ENCODE data around the gene DOCK9. TPM values are rescaled to one million over a fixed set of nuclear protein-coding genes. Genes with fewer than 3 reads are reported as not detected.

DOCK9 gene, protein sequence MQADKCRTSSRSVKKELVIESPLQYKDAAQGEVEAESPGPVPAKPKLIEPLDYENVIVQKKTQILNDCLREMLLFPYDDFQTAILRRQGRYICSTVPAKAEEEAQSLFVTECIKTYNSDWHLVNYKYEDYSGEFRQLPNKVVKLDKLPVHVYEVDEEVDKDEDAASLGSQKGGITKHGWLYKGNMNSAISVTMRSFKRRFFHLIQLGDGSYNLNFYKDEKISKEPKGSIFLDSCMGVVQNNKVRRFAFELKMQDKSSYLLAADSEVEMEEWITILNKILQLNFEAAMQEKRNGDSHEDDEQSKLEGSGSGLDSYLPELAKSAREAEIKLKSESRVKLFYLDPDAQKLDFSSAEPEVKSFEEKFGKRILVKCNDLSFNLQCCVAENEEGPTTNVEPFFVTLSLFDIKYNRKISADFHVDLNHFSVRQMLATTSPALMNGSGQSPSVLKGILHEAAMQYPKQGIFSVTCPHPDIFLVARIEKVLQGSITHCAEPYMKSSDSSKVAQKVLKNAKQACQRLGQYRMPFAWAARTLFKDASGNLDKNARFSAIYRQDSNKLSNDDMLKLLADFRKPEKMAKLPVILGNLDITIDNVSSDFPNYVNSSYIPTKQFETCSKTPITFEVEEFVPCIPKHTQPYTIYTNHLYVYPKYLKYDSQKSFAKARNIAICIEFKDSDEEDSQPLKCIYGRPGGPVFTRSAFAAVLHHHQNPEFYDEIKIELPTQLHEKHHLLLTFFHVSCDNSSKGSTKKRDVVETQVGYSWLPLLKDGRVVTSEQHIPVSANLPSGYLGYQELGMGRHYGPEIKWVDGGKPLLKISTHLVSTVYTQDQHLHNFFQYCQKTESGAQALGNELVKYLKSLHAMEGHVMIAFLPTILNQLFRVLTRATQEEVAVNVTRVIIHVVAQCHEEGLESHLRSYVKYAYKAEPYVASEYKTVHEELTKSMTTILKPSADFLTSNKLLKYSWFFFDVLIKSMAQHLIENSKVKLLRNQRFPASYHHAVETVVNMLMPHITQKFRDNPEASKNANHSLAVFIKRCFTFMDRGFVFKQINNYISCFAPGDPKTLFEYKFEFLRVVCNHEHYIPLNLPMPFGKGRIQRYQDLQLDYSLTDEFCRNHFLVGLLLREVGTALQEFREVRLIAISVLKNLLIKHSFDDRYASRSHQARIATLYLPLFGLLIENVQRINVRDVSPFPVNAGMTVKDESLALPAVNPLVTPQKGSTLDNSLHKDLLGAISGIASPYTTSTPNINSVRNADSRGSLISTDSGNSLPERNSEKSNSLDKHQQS (N-terminal part only)
- 24.1 and 25.5 TPM in 2 replicates for total RNA-seq

DNA sequence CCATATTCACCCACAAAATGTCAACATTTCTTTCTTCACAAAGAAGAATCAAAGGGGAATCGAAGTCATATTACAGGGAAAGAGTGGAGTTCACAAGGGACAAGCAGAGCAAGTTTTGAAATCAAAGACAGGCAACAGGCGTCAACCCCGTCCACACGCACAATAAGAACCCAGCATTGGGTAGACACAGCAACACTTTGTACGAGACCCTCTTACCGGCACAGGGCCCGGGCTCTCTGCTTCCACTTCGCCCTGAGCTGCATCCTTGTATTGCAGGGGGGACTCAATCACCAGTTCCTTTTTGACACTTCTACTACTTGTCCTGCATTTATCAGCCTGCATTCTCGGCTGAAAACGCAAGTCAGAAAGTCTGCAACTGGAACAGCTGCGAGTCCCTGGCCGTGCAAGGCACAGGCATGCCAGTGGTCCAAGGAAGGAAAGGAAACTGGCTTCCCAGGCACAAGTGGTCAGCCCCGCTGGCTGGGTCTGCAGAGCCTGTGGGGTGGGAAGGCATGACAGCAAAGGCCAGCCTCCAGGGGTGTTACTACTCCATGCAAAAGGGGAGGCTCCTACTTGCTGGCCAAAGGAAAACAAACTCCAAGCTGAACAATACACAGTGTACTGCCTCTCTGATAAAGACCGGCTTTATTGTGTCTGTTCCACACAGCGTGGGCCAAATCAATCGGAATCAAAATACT, at the start of gene DOCK9:
TSS of gene DOCK9 (minus strand) at position 497 of the 698 bp plus-strand sequence. CDS start at position 342, 155 bp downstream.
- no peaks in the 10 kb centered on the region for H3K27me3 Mint-ChIP-seq
- H3K36me3 Mint-ChIP-seq (ENCODE audit: low read depth) = no peaks in the 10 kb centered on the region
- TF ChIP-seq, protein P1, sequence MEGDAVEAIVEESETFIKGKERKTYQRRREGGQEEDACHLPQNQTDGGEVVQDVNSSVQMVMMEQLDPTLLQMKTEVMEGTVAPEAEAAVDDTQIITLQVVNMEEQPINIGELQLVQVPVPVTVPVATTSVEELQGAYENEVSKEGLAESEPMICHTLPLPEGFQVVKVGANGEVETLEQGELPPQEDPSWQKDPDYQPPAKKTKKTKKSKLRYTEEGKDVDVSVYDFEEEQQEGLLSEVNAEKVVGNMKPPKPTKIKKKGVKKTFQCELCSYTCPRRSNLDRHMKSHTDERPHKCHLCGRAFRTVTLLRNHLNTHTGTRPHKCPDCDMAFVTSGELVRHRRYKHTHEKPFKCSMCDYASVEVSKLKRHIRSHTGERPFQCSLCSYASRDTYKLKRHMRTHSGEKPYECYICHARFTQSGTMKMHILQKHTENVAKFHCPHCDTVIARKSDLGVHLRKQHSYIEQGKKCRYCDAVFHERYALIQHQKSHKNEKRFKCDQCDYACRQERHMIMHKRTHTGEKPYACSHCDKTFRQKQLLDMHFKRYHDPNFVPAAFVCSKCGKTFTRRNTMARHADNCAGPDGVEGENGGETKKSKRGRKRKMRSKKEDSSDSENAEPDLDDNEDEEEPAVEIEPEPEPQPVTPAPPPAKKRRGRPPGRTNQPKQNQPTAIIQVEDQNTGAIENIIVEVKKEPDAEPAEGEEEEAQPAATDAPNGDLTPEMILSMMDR (IDR thresholded peaks at IDR 0.05) = no peak
- intact Hi-C loops (cut with micrococcal nuclease) = no loop called here
- peaks cover 22% of the 10 kb centered on the region for H3K4me1 Mint-ChIP-seq
- DNase-seq (no peak), ATAC-seq (ENCODE audit: low read depth) (no peak)
- H3K9me3 Mint-ChIP-seq = no peaks in the 10 kb centered on the region
- H3K4me3 Mint-ChIP-seq = no peak within 1 kb of the TSS
- no peak within 1 kb of the TSS for H3K27ac Mint-ChIP-seq
- POLR2A ChIA-PET = no interaction called here
- CTCF ChIA-PET = no interaction called here

DNA sequence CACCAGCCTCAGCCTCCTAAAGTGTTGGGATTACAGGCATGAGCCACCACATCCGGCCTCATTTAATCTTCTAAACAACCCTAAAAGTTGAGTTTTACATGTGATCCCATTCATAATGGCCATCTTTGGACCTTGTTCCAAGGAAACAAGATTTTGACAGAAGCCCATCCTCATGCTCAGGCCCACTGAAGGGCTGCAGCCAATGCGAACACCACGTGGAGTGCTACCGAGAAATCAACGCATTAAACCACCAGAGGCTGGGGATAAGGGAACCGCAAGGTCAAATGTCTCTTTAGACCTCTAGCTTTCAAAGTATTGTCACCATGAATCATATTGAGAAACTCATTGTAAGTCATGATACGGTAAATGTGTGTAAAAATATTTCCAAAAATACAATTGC, 49.4 kb upstream of the DOCK9 start:
- intact Hi-C loops (cut with micrococcal nuclease) = no loop called here
- H3K27ac Mint-ChIP-seq = no peak overlapping the region
- POLR2A ChIA-PET = no interaction called here

DNA sequence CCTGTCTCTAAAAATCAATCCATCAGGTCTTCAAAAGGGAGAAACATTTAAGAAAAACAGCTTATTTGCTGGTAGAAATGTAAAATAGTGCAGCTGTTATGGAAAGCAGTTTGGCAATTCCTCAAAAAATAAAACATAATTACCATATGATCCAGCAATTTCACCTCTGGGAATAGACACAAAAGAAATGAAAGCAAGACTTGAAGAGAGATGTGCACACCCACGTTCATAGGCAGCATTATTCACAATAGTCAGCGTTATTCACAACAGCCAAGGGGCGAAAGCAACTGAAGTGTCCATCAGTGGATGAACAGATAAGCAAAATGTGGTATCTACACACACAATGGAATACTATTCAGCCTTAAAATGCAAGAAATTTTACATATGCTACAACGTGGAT, 45.1 kb upstream of the DOCK9 start:
- Mint-ChIP-seq H3K36me3 (ENCODE audit: low read depth) (no peaks in the 10 kb centered on the region), H3K4me3 (no peak overlapping the region), H3K27ac (no peak overlapping the region), H3K4me1 (peaks cover 4% of the 10 kb centered on the region), H3K9me3 (no peaks in the 10 kb centered on the region), H3K27me3 (peaks cover 4% of the 10 kb centered on the region)
- ATAC-seq (ENCODE audit: low read depth) (no peak), DNase-seq (no peak)
- ChIA-PET CTCF (no interaction called here), POLR2A (no interaction called here)
- TF ChIP-seq, protein P1 (IDR thresholded peaks at IDR 0.05) = no peak
- intact Hi-C loops (cut with micrococcal nuclease) = no loop called here

More for the DNA sequence above, 49.4 kb upstream of the DOCK9 start:
- no peak for ATAC-seq (ENCODE audit: low read depth)
- Mint-ChIP-seq H3K36me3 (ENCODE audit: low read depth) (no peaks in the 10 kb centered on the region), H3K27me3 (peaks cover 3% of the 10 kb centered on the region), H3K4me3 (no peak overlapping the region), H3K4me1 (peaks cover 4% of the 10 kb centered on the region), H3K9me3 (peaks cover 6% of the 10 kb centered on the region)
- DNase-seq = no peak
- CTCF ChIA-PET = no interaction called here
- TF ChIP-seq, protein P1 (IDR thresholded peaks at IDR 0.05) = no peak

DNA sequence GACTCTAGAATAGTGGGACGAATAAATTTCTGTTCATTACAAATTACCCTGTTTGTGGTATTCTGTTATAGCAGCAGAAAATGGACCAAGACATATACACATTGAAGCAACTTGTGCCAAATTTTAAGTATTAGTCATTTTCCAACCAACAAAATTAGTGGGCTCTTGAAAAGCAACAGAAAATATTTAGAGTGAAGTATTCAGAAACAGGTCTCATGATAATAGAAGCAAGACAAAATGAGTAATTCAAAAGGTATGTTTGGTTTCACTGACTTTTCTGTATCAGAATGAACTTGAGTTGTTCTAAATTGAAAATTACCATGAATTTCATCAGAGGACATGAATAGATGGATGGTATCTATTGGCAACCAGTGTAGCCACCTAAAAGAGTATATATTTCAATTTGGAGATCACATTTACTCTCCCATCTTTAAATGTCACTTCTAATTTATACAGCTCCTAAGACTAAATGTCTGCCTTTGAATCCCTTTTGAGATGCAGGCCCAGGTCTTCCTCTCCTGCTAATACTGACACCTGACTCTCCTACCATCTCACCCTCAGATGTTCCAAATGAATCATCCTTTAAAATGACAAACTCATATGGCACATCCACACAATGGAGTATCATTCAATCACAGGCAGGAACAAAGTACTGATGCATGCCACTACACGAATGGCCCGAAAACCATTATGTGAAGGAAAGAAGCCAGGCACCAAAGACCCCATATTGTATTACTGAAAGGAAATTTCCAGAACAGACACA, 40.7 kb upstream of the DOCK9 start:
- peaks cover 4% of the 10 kb centered on the region for H3K27me3 Mint-ChIP-seq
- TF ChIP-seq, protein P1 (IDR thresholded peaks at IDR 0.05) = no peak
- ATAC-seq (ENCODE audit: low read depth) = no peak
- H3K27ac Mint-ChIP-seq = no peak overlapping the region
- H3K36me3 Mint-ChIP-seq (ENCODE audit: low read depth) = no peaks in the 10 kb centered on the region
- ChIA-PET POLR2A (no interaction called here), CTCF (no interaction called here)
- H3K4me1 Mint-ChIP-seq = no peaks in the 10 kb centered on the region
- H3K9me3 Mint-ChIP-seq = no peaks in the 10 kb centered on the region
- H3K4me3 Mint-ChIP-seq = no peak overlapping the region
- no peak for DNase-seq
- intact Hi-C loops (cut with micrococcal nuclease) = no loop called here
